B cell (primary cell): ENCODE measurements around the gene SLC9A9. TPM values are rescaled to one million over a fixed set of nuclear protein-coding genes. Genes with fewer than 3 reads are reported as not detected.

Experiments used
- ATAC-seq: fragments of 200-7000 bp; cut with Tn5 transposase; one replicate; pipeline ENCODE4 v1.10.0; 2021; ENCODE audit warnings: low read depth, mild to moderate bottlenecking, moderate number of reproducible peaks, moderate library complexity
- CTCF ChIA-PET: fragments of 350-600 bp; sonication (Branson Sonifier 250); formaldehyde crosslinking; loops from one replicate; lab custom pipeline; 2021; ENCODE audit warnings: antibody characterized with exemption, inconsistent platforms; lab: Charles Lee
- POLR2A ChIA-PET: fragments of 350-600 bp; sonication (Branson Sonifier 250); formaldehyde crosslinking; loops from one replicate; lab custom pipeline; 2021; ENCODE audit warnings: antibody characterized with exemption; lab: Charles Lee
- DNase-seq: peaks from one replicate; pipeline ENCODE4 v3.0.0; 2013
- H2AFZ ChIP-seq: 2 replicates; pipeline ENCODE4 v1.6.1; 2012; ENCODE audit warnings: mild to moderate bottlenecking, low read depth, low read length; ENCODE audit not compliant: insufficient read depth, poor library complexity, severe bottlenecking
- H3K27ac ChIP-seq, 2 donors: 1 replicate in 1 of 2; 2 replicates in 1 of 2; pipeline ENCODE4 v1.5.1; 2012 to 2013; ENCODE audit warnings: low read length in 2 of 2, mild to moderate bottlenecking in 2 of 2, moderate library complexity in 1 of 2
- H3K27me3 ChIP-seq, 4 experiments: fragments of 200-600 bp in 1 of 4; sonication (generic) in 1 of 4; replicated peaks in 1 of 4; 1 replicate in 2 of 4; 2 replicates in 2 of 4; pipeline versions ENCODE4 v1.6.1 to v1.7.0; 2013 to 2016; ENCODE audit warnings: low read length in 3 of 4, mild to moderate bottlenecking in 2 of 4, mixed read lengths in 1 of 4, moderate library complexity in 1 of 4; ENCODE audit not compliant: insufficient read depth in 4 of 4, control insufficient read depth in 3 of 4; ENCODE audit errors: control extremely low read depth in 1 of 4
- H3K36me3 ChIP-seq, 2 experiments: replicated peaks in 1 of 2; 1 replicate in 1 of 2; 2 replicates in 1 of 2; pipeline versions ENCODE4 v1.6.1 to v1.7.1; 2013; ENCODE audit warnings: low read length in 1 of 2; ENCODE audit not compliant: insufficient read depth in 2 of 2, control insufficient read depth in 1 of 2; ENCODE audit errors: control extremely low read depth in 1 of 2, extremely low read depth in 1 of 2
- H3K4me1 ChIP-seq, 2 donors: fragments of 200-600 bp in 1 of 2; sonication (generic) in 1 of 2; 1 replicate in 1 of 2; 2 replicates in 1 of 2; pipeline versions ENCODE4 v1.5.1 to v1.6.1; 2013 to 2017; ENCODE audit warnings: low read length in 2 of 2; ENCODE audit not compliant: control insufficient read depth in 2 of 2, insufficient read depth in 2 of 2
- H3K4me2 ChIP-seq: replicated peaks from 2 replicates; pipeline ENCODE3; 2012; ENCODE audit warnings: mild to moderate bottlenecking, low read depth, low read length; ENCODE audit not compliant: poor library complexity, severe bottlenecking
- H3K4me3 ChIP-seq, 5 experiments: fragments of 200-600 bp in 1 of 5; sonication (generic) in 1 of 5; 1 replicate in 3 of 5; 2 replicates in 2 of 5; pipeline versions ENCODE4 v1.5.1 to v1.7.0; 2011 to 2016; ENCODE audit warnings: low read length in 4 of 5, mild to moderate bottlenecking in 4 of 5, low read depth in 2 of 5, control low read depth in 1 of 5, moderate library complexity in 1 of 5; ENCODE audit not compliant: insufficient read depth in 1 of 5; ENCODE audit errors: control extremely low read depth in 1 of 5, extremely low read depth in 1 of 5
- H3K79me2 ChIP-seq: fragments of 200-600 bp; sonication (generic); one replicate; pipeline ENCODE4 v1.6.0; 2016; ENCODE audit warnings: low read length; ENCODE audit not compliant: control insufficient read depth, insufficient read depth
- H3K9ac ChIP-seq: fragments of 200-600 bp; sonication (generic); 2 replicates; pipeline ENCODE4 v1.6.1; 2017; ENCODE audit warnings: mild to moderate bottlenecking, low read length, moderate library complexity
- H3K9me3 ChIP-seq, 3 donors: one replicate each; pipeline versions ENCODE4 v1.6.1 to v1.7.1; 2013; ENCODE audit warnings: low read length in 2 of 3; ENCODE audit not compliant: control insufficient read depth in 2 of 3, insufficient read depth in 1 of 3; ENCODE audit errors: control extremely low read depth in 1 of 3
- H4K20me1 ChIP-seq: 2 replicates; pipeline ENCODE4 v1.6.0; 2012; ENCODE audit warnings: mild to moderate bottlenecking, low read length; ENCODE audit not compliant: insufficient read depth, control insufficient read depth, poor library complexity, severe bottlenecking
- H3K27ac Mint-ChIP-seq: one replicate; pipeline ENCODE4 v1.8.0; 2021; ENCODE audit warnings: mixed read lengths
- H3K27me3 Mint-ChIP-seq: one replicate; pipeline ENCODE4 v1.8.0; 2021; ENCODE audit warnings: mixed read lengths
- H3K4me1 Mint-ChIP-seq: one replicate; pipeline ENCODE4 v1.8.0; 2021; ENCODE audit warnings: mixed read lengths
- H3K4me3 Mint-ChIP-seq: one replicate; pipeline ENCODE4 v1.8.0; 2021; ENCODE audit warnings: mixed read lengths
- H3K9me3 Mint-ChIP-seq: one replicate; pipeline ENCODE4 v1.8.0; 2022; ENCODE audit warnings: mixed read lengths; ENCODE audit not compliant: insufficient read depth
- CTCF ChIP-seq: fragments of 200-600 bp; IDR thresholded peaks from one replicate; pipeline ENCODE4 v1.8.0; 2022; ENCODE audit warnings: antibody characterized with exemption, mild to moderate bottlenecking
- EZH2 ChIP-seq: IDR thresholded peaks from 2 replicates; pipeline ENCODE4 v1.6.1; 2012; ENCODE audit warnings: borderline replicate concordance, low read depth, mild to moderate bottlenecking, moderate library complexity, low read length; ENCODE audit not compliant: insufficient read depth, poor library complexity, severe bottlenecking
- whole genome bisulfite sequencing: methylation state at CpG from one replicate; pipeline ENCODE4 v1.1.5; 2013; ENCODE audit warnings: missing lambda C conversion rate; ENCODE audit not compliant: insufficient coverage; 5-methylcytosine and 5-hydroxymethylcytosine counted together
- intact Hi-C: fragments of 100-400 bp; cut with micrococcal nuclease; formaldehyde crosslinking; loops from one replicate; pipeline ENCODE4 v1.10.0; 2022
- polyA plus RNA-seq: library from polyadenylated mRNA; depleted of rRNA; stranded (reverse); fragments of >200 nt; gene quantifications from 2 replicates; pipeline ENCODE4 v1.2.3, GENCODE V29; 2012
- total RNA-seq, 2 donors: library from RNA; stranded (reverse); fragments of 120-200 nt in 1 of 2; gene quantifications; 1 replicate in 1 of 2; 2 replicates in 1 of 2; pipeline versions ENCODE4 v1.2.3 to v1.2.4, GENCODE V29; 2013 to 2022

SLC9A9 gene
- total and polyA plus RNA-seq, 2 donors (not counting 1 experiment from before 2014, with no cell fraction given), result 7.7 to 17.3 TPM

- no peak overlapping the region for H3K4me2 ChIP-seq
- no peaks in the 10 kb centered on the region for H3K9me3 Mint-ChIP-seq
- TF ChIP-seq EZH2 (no peak), CTCF (no peak)
Observed at GRCh38 chr3:143851331-143852017, 3.2 kb upstream of the SLC9A9 start.

GRCh38 chr3:143850877-143851276, 2.6 kb upstream of the SLC9A9 start:
- ChIA-PET CTCF (no interaction called here), POLR2A (no interaction called here)
- Histone ChIP-seq H3K9me3 (no peaks in the 10 kb centered on the region), H3K36me3 (no peaks in the 10 kb centered on the region), H3K4me1 (peaks cover 8 to 15% of the 10 kb centered on the region in 2 donors), H3K4me2 (no peak overlapping the region), H3K4me3 (no peak overlapping the region), H3K27me3 (no peaks in the 10 kb centered on the region), H2AFZ (no peak overlapping the region), H3K27ac (no peak overlapping the region), H4K20me1 (no peaks in the 10 kb centered on the region), H3K79me2 (peaks cover 13% of the 10 kb centered on the region), H3K9ac (no peak overlapping the region)
- Mint-ChIP-seq H3K9me3 (no peaks in the 10 kb centered on the region), H3K4me3 (no peak overlapping the region), H3K4me1 (peaks cover 42% of the 10 kb centered on the region), H3K27ac (no peak overlapping the region), H3K27me3 (no peaks in the 10 kb centered on the region)
- DNase-seq, result peak; percentile 13
- ATAC-seq, result no peak
- intact Hi-C loops, result no loop called here
- TF ChIP-seq CTCF, result no peak
- TF ChIP-seq EZH2, result no peak

More at GRCh38 chr3:143851331-143852017, 3.2 kb upstream of the SLC9A9 start:
- H3K4me3 ChIP-seq, result no peak overlapping the region
- intact Hi-C loops, result no loop called here
- peaks cover 8 to 15% of the 10 kb centered on the region in 2 donors for H3K4me1 ChIP-seq
- H3K27ac ChIP-seq, result no peak overlapping the region
- peaks cover 7% of the 10 kb centered on the region for H3K79me2 ChIP-seq
- no peaks in the 10 kb centered on the region for H3K36me3 ChIP-seq
- no peak for ATAC-seq
- no peaks in the 10 kb centered on the region for H3K27me3 Mint-ChIP-seq
- no peak overlapping the region for H3K9ac ChIP-seq
- no peaks in the 10 kb centered on the region for H4K20me1 ChIP-seq
- no peak overlapping the region for H3K27ac Mint-ChIP-seq
- no peak for DNase-seq
- H3K4me1 Mint-ChIP-seq, result peaks cover 38% of the 10 kb centered on the region
- H3K27me3 ChIP-seq, result no peaks in the 10 kb centered on the region
- ChIA-PET CTCF (no interaction called here), POLR2A (no interaction called here)
- H3K4me3 Mint-ChIP-seq, result no peak overlapping the region
- H3K9me3 ChIP-seq, result no peaks in the 10 kb centered on the region
- H2AFZ ChIP-seq, result no peak overlapping the region
- WGBS, result 80% methylated on average over 1 of the region's 5 CpGs
